Stimulated activated CD4-positive, alpha-beta T cell treated with anti-CD3 and anti-CD28 coated beads, Interleukin-12 subunit alpha, Interleukin-12 subunit beta, amount 100 ng/mL, for 48 hours (primary cell): Measurements from ENCODE around the gene JMJD8.

Experiments
- DNase-seq, 3 donors: peaks; one replicate each; pipeline ENCODE4 v3.0.0-alpha.2; 2020; ENCODE audit warnings: low read depth in 2 of 3, low spot score in 1 of 3

The JMJD8 gene

GRCh38 chr16:642189-643049, 41.7 kb downstream of the JMJD8 start:
- no peak for DNase-seq

GRCh38 chr16:641326-642188, 42.6 kb downstream of the JMJD8 start, which contains the start of gene MCRIP2:
MCRIP2 (plus strand) TSS chr16:641828; CDS start chr16:641992, 164 bp downstream.
- DNase-seq = peak; percentile 50 to 77 (median 54)

- no peak for DNase-seq
Observed at GRCh38 chr16:640614-641013, 43.5 kb downstream of the JMJD8 start.

GRCh38 chr16:638836-639235, 45.3 kb downstream of the JMJD8 start:
- DNase-seq = no peak

- DNase-seq = no peak
Observed at GRCh38 chr16:638034-638543, 46.0 kb downstream of the JMJD8 start.

DNA sequence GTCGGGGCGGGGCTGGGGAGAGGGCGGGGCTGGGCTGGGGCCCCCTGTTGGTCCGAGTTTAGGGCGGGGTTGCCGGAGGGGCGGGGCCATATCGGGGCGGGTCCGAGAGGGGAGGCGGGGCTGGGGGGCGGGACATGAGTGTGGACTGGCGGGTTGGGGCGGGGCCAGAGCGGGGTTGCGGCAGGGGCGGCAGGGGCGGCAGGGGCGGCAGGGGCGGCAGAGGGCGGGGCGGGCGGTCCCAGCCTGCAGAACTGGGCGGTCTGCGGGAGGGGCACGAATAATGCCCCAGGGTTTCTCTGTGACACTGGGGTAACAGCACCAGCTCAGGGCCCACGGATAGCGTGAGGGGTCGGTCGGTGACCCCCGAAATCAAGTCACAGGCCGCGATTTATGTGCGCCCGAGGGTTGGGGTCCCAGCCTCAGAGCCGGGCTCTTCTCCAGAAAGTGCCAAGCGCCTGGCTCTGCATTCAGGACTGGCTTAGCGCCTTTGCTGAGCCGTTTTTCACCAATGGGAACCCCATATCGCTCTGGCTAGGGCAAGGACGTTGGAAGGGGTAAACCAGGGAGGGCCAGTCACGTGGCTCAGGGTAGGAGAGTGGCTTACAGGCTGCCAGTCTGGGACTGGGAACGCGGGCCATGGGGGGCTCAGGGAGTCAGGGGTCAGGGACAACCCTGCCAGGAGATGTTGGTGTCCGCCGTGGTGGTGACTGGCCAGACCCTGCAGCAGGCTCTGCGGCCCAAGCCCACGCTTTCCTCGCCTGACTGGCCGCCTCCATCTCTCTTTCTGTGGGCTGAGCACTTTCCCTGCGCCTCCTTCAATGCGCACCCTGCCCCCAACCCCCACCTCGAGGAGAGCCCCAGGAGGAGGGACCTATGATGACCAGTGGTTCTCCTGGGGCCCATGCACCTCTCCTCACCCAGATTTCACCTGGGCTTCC, 46.8 kb downstream of the JMJD8 start:
- DNase-seq = peak; percentile 82 to 86 (median 82)

DNA sequence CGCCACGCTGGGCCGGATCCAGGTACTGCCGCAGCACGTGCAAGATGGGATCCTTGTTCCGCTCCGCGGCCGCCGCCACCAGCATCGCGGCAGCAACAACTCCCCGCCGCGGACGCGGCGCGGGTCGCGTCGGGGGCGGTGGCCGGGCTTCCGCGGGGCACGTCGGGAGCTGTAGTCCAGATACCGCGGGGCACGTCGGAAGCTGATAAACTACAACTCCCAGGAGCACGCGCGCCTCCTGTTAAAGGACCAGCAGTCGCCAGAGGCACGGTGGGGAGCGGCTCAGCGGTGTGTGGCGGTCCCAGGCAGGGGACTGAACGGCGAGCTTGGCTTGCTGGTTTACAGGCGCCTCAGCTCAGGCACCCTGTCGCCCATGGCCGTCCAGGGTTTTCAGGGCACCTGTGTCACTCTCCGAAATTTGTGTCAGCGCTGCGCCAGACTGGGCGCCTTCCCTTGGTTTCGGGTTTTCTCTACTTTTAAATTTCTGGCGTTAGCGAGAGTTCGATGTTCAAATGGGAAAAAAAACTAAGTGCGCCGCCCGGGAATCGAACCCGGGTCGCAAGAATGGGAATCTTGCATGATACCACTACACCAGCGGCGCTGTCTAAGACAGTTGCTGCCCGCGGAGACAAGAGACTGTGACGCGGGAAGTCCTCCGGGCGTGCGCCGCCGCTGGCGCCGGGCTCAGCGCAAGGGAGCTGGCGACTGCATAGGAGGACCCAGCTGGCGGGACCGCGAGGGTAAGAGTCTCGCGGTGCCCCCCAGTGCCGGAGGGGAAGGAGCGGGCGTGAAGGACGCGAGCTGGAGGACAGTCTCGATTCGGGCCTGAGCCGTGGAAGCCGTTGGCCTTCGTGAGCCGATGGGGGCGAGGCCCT, 47.7 kb downstream of the JMJD8 start, which contains the start of gene METTL26:
Gene METTL26, minus strand, starts transcription at position 100 of the 875 bp plus-strand sequence. Its CDS starts 15 bp downstream, at position 85.
- peak; percentile 86 to 95 (median 91) for DNase-seq

- DNase-seq = no peak
Observed at GRCh38 chr16:635573-636205, 48.4 kb downstream of the JMJD8 start.

GRCh38 chr16:634996-635395, 49.1 kb downstream of the JMJD8 start:
- no peak for DNase-seq

DNA sequence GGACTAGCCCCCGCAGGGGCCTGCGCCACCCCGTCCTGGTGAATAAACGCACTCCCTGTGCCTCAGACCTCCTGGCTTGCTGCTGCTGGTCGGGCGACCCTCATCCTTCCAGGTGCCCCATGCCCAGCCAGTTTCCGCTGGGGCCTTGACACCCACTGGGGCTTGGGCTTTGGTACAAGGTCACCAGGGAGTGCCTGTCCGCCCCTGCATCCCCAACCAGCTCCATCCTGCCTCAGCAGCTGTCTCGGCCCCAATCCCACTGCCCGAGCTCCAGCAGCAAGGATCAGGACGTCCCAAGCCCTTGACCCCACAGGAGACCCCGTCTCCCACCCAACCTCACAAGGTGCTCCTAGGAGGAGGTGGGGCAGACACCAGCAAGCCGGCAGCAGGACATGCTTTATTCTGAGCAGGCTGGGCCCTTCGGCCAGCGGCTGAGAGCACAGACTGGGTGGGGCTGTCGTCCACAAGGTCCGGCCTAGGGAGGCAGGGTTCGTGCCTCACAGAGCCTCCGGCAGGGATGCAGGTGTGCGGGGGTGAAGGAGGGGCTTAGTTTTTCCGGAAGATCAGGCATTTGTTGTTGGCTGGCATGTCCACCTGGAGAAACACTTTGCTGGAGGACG, 50.0 kb downstream of the JMJD8 start:
- no peak for DNase-seq

GRCh38 chr16:633336-634050, 50.6 kb downstream of the JMJD8 start:
- no peak for DNase-seq

- no peak for DNase-seq
Observed at GRCh38 chr16:632486-633335, 51.4 kb downstream of the JMJD8 start.

GRCh38 chr16:631808-632358, 52.3 kb downstream of the JMJD8 start:
- DNase-seq = no peak
